Activated naive CD8-positive, alpha-beta T cell treated with anti-CD3 and anti-CD28 coated beads for 36 hours (primary cell): Measurements from ENCODE around the gene CTCF. TPM values are rescaled to one million over a fixed set of nuclear protein-coding genes. Genes with fewer than 3 reads are reported as not detected.
A peak's percentile ranks its signal among the peaks of the same experiment; 100 is the strongest.

Source experiments
- DNase-seq: peaks from one replicate; pipeline ENCODE4 v3.0.0; 2021
- H3K27ac Mint-ChIP-seq: one replicate; pipeline ENCODE4 v1.8.0; 2022; ENCODE audit warnings: mild to moderate bottlenecking, moderate library complexity, mixed read lengths
- H3K27me3 Mint-ChIP-seq: one replicate; pipeline ENCODE4 v1.8.0; 2022; ENCODE audit warnings: mild to moderate bottlenecking, mixed read lengths
- H3K36me3 Mint-ChIP-seq: one replicate; pipeline ENCODE4 v1.8.0; 2021; ENCODE audit warnings: mild to moderate bottlenecking, mixed read lengths
- H3K4me1 Mint-ChIP-seq: one replicate; pipeline ENCODE4 v1.8.0; 2021; ENCODE audit warnings: mixed read lengths
- H3K4me3 Mint-ChIP-seq: one replicate; pipeline ENCODE4 v1.8.0; 2022; ENCODE audit warnings: mild to moderate bottlenecking, moderate library complexity, mixed read lengths
- H3K9me3 Mint-ChIP-seq: one replicate; pipeline ENCODE4 v1.8.0; 2022; ENCODE audit warnings: mixed read lengths
- total RNA-seq, 2 experiments: library from RNA; stranded (reverse); gene quantifications; one replicate each; pipeline ENCODE4 v1.2.3, GENCODE V29; 2021

CTCF gene
- total RNA-seq, 2 experiments from 2014 or later: 55.8 to 55.9 TPM

DNA sequence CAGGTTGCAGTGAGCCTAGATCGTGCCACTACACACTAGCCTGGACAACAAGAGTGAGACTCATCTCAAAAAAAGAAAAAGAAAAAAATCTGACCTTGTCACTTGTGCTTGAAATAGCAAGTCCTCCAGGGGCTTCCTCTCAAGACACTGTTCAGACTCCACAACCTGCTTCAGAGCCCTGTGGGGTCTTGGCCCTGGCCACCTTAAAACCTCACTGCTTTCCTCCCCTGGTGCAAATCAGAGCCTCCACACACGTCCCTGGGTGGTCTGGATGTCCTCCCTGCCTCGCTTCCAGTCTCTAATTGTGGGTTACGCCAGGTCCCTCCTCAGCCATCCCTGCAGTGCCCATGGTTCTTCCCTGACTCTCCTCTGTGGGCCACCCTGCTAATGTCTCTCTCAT is 93.0 kb downstream of the CTCF start:
- Mint-ChIP-seq H3K9me3 (no peaks in the 10 kb centered on the region), H3K27me3 (no peaks in the 10 kb centered on the region), H3K36me3 (peaks cover 15% of the 10 kb centered on the region), H3K27ac (no peak overlapping the region), H3K4me3 (no peak overlapping the region), H3K4me1 (peaks cover 17% of the 10 kb centered on the region)
- DNase-seq: no peak

DNA sequence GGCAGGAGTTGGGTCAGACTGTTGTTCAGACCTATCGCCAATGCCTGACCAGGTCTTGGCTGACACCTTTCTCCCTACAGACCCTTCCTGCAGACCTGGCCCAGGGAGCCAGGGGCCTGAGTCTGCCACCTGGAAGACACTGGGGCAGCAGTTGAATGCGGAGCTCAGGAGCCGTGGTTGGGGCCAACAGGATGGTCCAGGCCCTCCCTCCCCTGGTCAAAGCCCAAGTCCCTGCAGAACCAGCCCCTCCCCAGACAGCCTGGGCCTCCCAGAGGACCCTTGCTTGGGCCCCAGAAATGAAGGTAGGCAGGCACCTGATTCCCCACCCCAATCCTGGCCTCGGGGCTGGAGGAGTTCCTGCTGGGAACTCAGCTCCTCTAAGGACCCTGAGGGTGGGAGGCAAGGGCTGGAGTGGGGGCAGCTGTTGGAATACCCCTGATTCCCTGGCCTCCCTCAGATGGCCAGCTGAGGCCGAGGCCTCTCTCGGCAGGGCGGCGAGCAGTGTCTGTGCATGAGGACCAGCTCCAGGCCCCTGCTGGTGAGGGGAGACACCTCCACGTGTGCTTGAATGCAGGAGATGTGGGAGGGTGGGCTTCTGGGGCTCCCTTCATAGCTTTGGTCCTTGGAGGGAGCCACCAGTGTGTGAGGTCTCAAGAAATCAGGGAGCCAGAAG is 94.2 kb downstream of the CTCF start:
- Mint-ChIP-seq H3K4me3 (no peak overlapping the region), H3K36me3 (peaks cover 13% of the 10 kb centered on the region), H3K9me3 (no peaks in the 10 kb centered on the region), H3K4me1 (peaks cover 22% of the 10 kb centered on the region), H3K27ac (no peak overlapping the region), H3K27me3 (no peaks in the 10 kb centered on the region)
- DNase-seq: no peak

DNA sequence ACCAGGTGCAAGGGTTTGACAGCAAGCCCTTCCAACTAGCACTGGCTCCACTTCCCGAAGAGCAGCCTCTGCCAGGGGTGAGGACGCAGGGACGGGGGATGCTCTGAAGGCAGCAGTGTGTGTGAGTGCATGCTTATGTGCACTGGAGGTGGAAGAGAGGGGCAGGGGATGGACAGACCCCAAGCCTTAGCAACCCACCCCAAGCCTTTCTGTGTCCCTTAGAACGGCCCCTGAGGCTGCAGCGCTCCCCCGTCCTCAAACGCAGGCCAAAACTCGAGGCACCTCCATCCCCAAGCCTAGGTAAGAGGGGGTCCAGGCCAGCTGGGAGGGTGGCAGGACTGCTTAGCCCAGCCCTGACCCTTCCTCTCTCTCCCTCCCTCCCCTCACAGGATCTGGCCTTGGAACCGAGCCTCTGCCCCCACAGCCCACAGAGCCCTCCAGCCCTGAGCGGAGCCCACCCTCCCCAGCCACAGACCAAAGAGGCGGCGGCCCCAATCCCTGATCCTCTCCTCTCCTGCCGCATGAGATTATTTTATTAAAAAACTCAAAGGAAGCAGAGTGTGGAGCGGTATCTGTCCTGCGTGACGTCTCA is 94.8 kb downstream of the CTCF start:
- no peak for DNase-seq
- peaks cover 9% of the 10 kb centered on the region for H3K36me3 Mint-ChIP-seq
- H3K4me1 Mint-ChIP-seq: peaks cover 26% of the 10 kb centered on the region
- H3K4me3 Mint-ChIP-seq: no peak overlapping the region
- no peaks in the 10 kb centered on the region for H3K27me3 Mint-ChIP-seq
- H3K27ac Mint-ChIP-seq: no peak overlapping the region
- no peaks in the 10 kb centered on the region for H3K9me3 Mint-ChIP-seq

DNA sequence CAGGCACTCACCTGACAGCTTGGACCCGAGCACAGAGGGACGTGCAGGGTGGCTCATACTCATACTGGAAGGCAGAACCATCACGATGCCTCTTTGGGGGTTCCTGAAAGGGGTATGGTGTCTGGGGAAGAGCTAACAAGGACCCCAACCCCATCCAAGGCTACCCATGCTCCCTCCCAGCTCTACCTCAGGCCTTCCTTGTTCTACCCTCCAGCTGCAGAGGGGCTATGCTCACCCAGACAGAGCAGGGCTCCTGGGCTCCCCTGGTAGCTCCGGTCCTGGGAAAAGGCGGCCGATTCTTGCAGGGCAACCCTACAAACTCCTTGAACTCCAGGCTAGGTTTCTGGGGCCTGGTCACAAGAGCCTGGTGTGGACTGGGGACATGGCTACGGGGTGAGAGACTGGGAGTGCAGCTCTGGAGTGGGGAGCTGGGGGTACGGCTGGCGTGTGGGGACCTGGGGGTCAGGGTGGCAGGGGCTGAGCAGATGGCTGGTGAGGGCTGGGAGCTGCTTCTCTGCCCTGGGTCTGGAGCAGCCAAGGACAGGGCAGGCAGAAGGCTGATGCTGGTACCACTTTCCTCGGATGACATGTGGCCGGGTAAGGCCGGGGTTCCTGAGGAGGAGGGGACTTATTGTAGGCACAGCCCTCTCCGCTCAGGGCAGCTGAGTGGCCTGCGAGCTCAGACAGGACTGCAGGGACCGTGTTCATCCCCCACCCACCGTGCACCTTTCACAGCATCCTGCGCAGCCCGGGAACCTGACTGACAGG is 95.6 kb downstream of the CTCF start:
- Mint-ChIP-seq H3K36me3 (peaks cover 9% of the 10 kb centered on the region), H3K27ac (no peak overlapping the region), H3K4me1 (peaks cover 26% of the 10 kb centered on the region), H3K4me3 (peak overlapping the region; percentile 32), H3K27me3 (no peaks in the 10 kb centered on the region), H3K9me3 (no peaks in the 10 kb centered on the region)
- DNase-seq: no peak

DNA sequence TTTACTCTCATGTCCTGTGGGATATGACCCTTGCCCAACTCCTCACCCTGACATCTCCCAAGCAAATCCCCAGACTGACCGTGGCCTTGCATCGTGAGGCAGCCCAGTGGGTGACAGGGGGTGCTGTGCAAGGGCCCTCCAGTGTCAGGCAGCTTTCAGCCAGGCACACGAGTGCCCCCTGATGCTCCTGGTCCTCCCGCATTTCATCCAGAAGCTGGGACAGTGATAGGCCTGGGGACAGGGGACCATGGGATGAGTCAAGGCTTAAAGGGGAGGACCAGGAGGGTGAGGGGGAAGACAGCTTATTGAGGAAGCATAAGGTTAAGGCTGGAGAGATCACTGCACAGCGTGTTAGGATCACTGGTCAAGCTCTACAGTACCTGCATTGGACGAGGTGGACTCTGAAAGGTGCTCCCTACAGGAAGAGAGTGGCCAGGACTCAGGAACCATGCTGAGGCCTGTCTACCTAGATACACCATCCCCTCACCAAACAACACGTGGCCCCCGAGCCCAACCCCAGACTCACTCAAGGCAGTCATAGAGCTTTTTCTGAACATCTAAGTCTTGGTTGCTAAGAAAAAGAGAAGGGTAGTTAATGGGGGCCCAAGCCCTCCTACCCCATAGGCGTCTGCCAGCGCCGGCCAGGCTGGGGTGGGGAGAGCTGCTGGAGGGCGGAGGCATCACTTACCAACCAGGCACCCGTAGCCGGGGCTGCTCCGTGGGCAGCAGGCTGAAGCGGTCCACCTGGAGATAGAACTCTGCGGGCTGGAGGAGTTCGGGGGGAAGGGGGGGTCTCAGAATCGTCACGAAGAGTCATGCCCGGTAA is 96.7 kb downstream of the CTCF start:
- Mint-ChIP-seq H3K4me1 (peaks cover 26% of the 10 kb centered on the region), H3K27me3 (no peaks in the 10 kb centered on the region), H3K27ac (peak overlapping the region; percentile 93), H3K9me3 (no peaks in the 10 kb centered on the region), H3K4me3 (peak overlapping the region; percentile 92), H3K36me3 (peaks cover 10% of the 10 kb centered on the region)
- DNase-seq: no peak

DNA sequence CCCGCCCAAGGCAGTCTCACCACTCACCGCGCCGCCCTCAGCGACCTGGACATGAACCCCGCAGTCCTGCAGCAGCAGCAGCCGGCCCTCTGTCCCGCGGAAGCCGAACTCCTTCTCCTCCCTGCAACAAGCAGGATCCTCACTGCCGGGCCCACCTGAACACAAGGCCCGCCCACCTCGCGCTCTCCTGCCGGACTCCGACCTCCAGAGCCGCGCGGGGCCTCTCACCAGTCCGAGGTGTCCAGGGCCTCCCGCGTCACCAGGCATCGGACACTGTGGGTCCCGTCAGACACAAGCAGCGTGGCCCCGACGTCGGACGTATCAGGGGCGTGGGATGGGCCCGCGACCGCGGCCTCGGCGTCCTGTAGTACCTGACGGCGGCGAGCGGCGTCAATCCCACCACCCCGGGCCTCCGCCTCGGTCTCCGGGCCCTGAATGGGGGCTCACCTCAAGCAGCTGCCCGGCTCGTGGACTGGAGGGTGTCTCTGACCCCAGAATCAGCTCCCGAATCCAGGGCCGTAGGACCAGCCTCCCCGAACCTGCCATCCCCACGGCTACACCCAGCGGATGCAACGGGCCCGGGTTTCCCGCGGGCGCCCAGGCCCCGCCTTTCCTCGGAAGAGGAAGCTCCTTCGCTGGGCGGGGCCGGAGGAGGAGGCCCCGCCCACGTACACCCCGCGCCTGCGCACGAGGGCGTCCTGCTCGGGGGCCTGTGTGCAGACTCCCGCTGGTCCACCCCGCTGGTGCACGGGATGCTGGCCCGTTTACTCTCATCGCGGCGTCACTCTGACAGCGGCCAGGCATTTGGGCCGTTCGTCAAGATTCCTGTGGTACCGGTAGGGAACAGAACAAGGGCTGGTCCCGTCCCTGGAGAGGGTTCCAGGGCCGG is 97.6 kb downstream of the CTCF start, which contains the start of gene ACD:
ACD (minus strand) TSS at position 586 of the 889 bp plus-strand sequence; CDS start at position 546, 40 bp downstream.
- H3K4me3 Mint-ChIP-seq: peak within 1 kb of the TSS; percentile 92
- H3K36me3 Mint-ChIP-seq: peaks cover 10% of the 10 kb centered on the region
- H3K4me1 Mint-ChIP-seq: peaks cover 26% of the 10 kb centered on the region
- peak; percentile 96 for DNase-seq
- no peaks in the 10 kb centered on the region for H3K27me3 Mint-ChIP-seq
- peak within 1 kb of the TSS; percentile 93 for H3K27ac Mint-ChIP-seq
- H3K9me3 Mint-ChIP-seq: no peaks in the 10 kb centered on the region

DNA sequence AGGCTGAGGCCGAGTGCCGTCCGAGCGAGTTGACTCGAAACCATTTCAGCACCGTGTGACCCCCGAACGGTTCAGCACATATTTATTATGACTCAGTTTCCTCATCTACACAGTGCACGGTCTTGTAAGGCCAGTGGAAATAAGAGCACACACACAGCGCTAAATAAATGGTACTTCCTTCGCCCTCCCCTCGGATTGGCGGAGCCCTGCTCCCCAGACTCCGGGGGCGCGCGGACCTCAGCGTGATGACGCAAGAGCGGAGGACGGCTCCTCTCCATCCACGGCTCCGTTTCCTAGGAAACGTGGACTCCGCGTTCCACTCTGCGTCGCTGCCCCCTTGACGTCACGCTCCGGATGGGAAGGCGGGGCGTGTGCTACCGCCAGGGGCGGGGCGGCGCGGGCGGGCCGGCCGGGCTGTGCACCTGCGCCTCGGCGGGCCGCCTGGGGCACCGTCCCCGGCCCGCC is 98.3 kb downstream of the CTCF start, which contains the start of gene PARD6A:
PARD6A (plus strand) TSS at position 397 of the 465 bp plus-strand sequence. CDS start 79 bp downstream, outside the sequence.
- H3K4me3 Mint-ChIP-seq: peak within 1 kb of the TSS; percentile 92
- peak within 1 kb of the TSS; percentile 93 for H3K27ac Mint-ChIP-seq
- H3K27me3 Mint-ChIP-seq: no peaks in the 10 kb centered on the region
- no peaks in the 10 kb centered on the region for H3K9me3 Mint-ChIP-seq
- peaks cover 29% of the 10 kb centered on the region for H3K4me1 Mint-ChIP-seq
- DNase-seq: peak; percentile 97
- H3K36me3 Mint-ChIP-seq: peaks cover 10% of the 10 kb centered on the region

DNA sequence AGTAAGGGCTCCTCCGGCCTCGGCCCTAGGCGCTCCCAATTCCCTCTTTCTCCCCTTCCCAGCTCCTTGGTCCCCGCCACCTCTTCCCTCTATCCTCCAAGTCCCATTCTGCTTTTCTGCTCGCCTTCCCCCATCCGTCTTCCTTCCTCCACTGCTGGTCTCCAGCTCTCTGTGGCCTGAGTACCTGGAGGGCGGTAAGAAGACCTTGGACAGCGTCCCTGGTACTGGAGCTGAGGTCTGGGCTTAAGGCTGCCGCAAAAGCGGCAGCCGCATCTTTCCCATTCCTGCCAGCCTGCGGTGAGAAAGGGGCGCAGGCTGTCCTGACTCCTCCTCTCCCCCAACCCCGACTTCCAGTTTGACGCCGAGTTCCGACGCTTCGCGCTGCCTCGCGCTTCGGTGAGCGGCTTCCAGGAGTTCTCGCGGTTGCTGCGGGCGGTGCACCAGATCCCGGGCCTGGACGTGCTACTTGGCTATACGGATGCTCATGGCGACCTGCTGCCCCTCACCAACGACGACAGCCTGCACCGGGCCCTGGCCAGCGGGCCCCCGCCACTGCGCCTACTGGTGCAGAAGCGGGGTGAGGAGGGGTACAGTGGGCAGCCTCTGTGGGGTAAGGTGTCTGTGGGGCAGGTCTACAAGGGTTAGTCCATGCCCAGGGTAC is 98.9 kb downstream of the CTCF start:
- no peaks in the 10 kb centered on the region for H3K27me3 Mint-ChIP-seq

DNA sequence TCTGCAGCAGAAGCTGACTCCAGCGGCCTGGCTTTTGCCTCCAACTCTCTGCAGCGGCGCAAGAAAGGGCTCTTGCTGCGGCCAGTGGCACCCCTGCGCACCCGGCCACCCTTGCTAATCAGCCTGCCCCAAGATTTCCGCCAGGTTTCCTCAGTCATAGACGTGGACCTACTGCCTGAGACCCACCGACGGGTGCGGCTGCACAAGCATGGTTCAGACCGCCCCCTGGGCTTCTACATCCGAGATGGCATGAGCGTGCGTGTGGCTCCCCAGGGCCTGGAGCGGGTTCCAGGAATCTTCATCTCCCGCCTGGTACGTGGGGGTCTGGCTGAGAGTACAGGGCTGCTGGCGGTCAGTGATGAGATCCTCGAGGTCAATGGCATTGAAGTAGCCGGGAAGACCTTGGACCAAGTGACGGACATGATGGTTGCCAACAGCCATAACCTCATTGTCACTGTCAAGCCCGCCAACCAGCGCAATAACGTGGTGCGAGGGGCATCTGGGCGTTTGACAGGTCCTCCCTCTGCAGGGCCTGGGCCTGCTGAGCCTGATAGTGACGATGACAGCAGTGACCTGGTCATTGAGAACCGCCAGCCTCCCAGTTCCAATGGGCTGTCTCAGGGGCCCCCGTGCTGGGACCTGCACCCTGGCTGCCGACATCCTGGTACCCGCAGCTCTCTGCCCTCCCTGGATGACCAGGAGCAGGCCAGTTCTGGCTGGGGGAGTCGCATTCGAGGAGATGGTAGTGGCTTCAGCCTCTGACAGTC is 99.7 kb downstream of the CTCF start:
- H3K27ac Mint-ChIP-seq: no peak overlapping the region
- peaks cover 32% of the 10 kb centered on the region for H3K4me1 Mint-ChIP-seq
- H3K36me3 Mint-ChIP-seq: peaks cover 10% of the 10 kb centered on the region
- H3K27me3 Mint-ChIP-seq: no peaks in the 10 kb centered on the region
- no peaks in the 10 kb centered on the region for H3K9me3 Mint-ChIP-seq
- no peak for DNase-seq
- peak overlapping the region; percentile 92 for H3K4me3 Mint-ChIP-seq

More for the DNA sequence above, 98.9 kb downstream of the CTCF start:
- peak; percentile 24 for DNase-seq
- peak overlapping the region; percentile 92 for H3K4me3 Mint-ChIP-seq
- H3K9me3 Mint-ChIP-seq: no peaks in the 10 kb centered on the region
- H3K36me3 Mint-ChIP-seq: peaks cover 10% of the 10 kb centered on the region
- peaks cover 32% of the 10 kb centered on the region for H3K4me1 Mint-ChIP-seq
- peak overlapping the region; percentile 74 for H3K27ac Mint-ChIP-seq

DNA sequence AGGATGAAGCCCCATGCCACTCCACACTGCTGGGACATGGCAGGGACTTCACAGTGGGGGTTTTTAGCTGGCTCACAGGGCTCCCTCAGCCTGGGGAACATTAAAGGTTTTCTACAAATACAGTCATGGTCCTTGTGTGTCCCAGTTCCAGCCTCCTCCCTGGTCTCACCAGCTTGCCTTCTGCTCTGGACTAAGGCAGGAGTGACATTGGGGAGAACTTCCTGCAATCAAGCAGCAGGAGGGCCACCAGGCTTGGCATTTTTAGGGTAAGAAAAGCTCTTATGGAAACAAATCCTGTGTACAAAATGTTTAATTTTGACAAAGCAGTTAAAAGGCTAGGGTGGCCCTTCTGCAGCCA is 100.3 kb downstream of the CTCF start:
- Mint-ChIP-seq H3K27ac (no peak overlapping the region), H3K4me1 (peaks cover 34% of the 10 kb centered on the region), H3K9me3 (no peaks in the 10 kb centered on the region), H3K4me3 (no peak overlapping the region), H3K36me3 (peaks cover 10% of the 10 kb centered on the region), H3K27me3 (no peaks in the 10 kb centered on the region)
- no peak for DNase-seq

DNA sequence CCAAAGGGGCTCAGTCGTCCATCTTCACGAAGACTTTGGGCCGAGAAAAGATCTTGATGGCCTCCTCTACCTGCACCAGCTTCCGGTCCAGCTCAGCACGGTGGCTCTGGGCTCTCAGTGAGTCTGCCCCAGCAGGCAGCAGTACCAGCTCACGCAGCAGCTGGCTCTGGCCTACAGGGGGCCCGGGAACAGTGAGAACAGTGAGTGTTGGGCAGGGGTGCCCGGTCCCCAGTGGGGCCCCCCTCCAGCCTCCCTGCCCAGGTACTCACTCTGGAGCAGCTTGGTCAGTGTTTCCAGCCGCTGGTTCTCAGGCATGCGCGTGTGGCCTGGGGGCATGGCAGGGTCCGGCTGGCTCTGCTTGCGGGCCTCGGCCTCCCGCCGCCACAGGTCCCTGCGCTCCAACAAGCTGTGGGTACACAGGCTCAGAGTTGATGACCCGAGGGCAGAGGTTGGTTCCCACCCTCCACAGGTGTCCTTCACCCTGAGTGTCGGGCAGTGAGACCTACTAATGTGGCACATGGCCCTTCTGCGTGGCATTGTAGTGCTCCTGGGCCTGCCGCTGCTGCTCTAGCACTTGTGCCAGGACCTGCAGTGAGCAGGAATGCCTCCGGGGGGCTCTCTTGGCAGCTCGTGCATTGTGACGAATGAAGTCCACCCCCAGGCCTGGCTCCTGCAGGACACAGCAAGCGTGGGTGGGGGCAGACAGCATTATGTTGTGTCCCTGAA is 101.0 kb downstream of the CTCF start:
- Mint-ChIP-seq H3K27ac (no peak overlapping the region), H3K4me3 (no peak overlapping the region), H3K36me3 (peaks cover 8% of the 10 kb centered on the region), H3K4me1 (peaks cover 30% of the 10 kb centered on the region), H3K9me3 (no peaks in the 10 kb centered on the region), H3K27me3 (no peaks in the 10 kb centered on the region)
- DNase-seq: peak; percentile 52

DNA sequence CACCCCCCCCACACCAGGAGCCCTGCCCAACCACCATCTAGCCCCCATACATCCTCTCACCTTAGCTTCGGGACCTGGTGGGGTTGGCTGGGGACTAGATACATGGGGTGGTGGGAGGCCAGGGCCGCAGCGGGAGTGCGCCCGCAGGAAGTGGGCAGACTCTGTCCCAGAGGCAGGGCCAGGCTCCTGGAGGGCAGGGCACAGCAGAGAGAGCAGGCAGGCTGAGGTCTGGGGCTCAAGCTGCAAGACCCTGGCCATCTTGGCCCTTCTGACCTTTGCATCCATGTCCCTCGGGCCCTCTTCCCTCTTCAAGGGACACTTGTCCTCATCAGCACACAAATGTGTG is 101.5 kb downstream of the CTCF start:
- peaks cover 26% of the 10 kb centered on the region for H3K4me1 Mint-ChIP-seq
- peaks cover 7% of the 10 kb centered on the region for H3K36me3 Mint-ChIP-seq
- no peaks in the 10 kb centered on the region for H3K27me3 Mint-ChIP-seq
- no peak for DNase-seq
- no peaks in the 10 kb centered on the region for H3K9me3 Mint-ChIP-seq
- H3K4me3 Mint-ChIP-seq: no peak overlapping the region
- no peak overlapping the region for H3K27ac Mint-ChIP-seq
